ENCODE results near the gene SYNE2.

SYNE2 gene

GRCh38 chr14:64184103-64184729 lies 331.4 kb downstream of the SYNE2 start:
- TF ChIP-seq, protein P1, sequence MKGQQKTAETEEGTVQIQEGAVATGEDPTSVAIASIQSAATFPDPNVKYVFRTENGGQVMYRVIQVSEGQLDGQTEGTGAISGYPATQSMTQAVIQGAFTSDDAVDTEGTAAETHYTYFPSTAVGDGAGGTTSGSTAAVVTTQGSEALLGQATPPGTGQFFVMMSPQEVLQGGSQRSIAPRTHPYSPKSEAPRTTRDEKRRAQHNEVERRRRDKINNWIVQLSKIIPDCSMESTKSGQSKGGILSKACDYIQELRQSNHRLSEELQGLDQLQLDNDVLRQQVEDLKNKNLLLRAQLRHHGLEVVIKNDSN (IDR thresholded peaks at IDR 0.05): no peak
- TF ChIP-seq TEAD4 (IDR thresholded peaks at IDR 0.05) (no peak), REST (IDR thresholded peaks at IDR 0.05; ENCODE audit: low read depth) (no peak), RAD21 (IDR thresholded peaks at IDR 0.05; ENCODE audit: low read depth) (no peak), YY1 (IDR thresholded peaks at IDR 0.05; ENCODE audit: low read depth) (no peak), MAX (IDR thresholded peaks at IDR 0.05) (no peak), CREB1 (IDR thresholded peaks at IDR 0.05; ENCODE audit: low read depth) (no peak), ZBTB7A (IDR thresholded peaks at IDR 0.05; ENCODE audit: low read depth) (no peak), TAF1 (IDR thresholded peaks at IDR 0.05; ENCODE audit: low read depth) (no peak), FOXM1 (IDR thresholded peaks at IDR 0.05; ENCODE audit: borderline replicate concordance, low read depth) (no peak), NFIC (IDR thresholded peaks at IDR 0.05) (no peak), CEBPB (IDR thresholded peaks at IDR 0.05) (no peak), EP300 (IDR thresholded peaks at IDR 0.05; ENCODE audit: borderline replicate concordance) (no peak), EGR1 (IDR thresholded peaks at IDR 0.05) (no peak), TCF12 (IDR thresholded peaks at IDR 0.05; ENCODE audit: low read depth) (no peak)

DNA sequence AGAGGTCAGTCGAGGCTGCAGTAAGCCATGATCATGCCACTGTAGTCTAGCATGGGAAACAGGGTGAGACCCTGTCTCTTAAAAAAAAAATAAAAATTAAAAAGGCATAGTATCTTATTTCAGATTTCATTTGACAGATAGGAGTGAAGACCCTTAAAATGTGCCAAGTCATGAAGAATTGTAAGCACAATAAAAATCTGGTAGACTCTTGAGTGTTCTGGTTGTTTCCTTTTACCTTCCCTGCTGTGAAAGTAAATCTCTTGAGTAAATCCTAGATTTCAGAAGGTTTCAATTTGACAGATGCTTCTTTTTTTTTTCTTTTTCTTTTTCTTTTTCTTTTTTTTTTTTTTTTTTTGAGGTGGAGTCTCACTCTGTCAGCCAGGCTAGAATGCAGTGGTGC lies 332.4 kb downstream of the SYNE2 start:
- TF ChIP-seq TCF12 (IDR thresholded peaks at IDR 0.05; ENCODE audit: low read depth): no peak

DNA sequence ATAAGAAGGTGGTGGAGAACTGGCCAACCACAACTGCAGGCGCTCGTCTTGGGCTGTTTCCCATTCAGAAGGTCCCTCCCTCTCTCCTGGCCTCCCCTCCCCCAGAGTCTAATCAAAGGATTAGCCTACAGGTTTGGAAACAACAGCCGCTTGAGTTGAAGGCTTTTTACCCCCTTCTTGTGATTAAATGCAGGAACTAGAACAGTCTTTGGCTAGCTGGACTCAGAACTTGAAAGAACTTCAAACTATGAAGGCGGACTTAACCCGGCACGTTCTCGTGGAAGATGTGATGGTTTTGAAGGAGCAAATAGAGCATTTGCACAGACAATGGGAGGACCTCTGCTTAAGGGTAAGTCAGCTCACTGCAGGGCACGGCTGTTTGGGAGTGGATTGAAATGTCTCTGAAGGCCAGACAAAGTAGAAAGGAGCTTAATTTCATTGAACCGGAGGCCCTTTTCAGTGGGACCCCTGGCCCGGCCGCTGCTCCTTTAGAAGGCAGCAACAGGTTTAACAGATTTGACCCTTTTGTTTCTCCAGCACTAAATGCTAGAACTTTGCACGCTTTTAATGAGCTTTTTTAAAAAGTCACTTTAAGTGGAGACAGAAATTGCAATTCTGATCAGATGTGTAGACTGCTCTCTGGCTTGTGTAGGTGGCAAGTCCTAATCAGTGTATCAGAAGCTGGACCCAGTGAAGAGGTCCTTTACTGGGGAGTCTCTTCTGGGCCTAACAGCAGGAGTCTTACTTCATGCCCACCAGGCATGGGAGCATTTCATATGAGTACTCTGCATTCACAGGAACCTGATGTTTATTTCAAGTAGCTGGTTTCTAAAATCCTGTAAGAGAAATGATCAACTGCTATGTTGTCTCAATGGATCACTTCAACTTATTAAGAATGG lies 333.7 kb downstream of the SYNE2 start:
- TF ChIP-seq NFIC (IDR thresholded peaks at IDR 0.05): no peak
- no peak for TF ChIP-seq TCF12 (IDR thresholded peaks at IDR 0.05; ENCODE audit: low read depth)

DNA sequence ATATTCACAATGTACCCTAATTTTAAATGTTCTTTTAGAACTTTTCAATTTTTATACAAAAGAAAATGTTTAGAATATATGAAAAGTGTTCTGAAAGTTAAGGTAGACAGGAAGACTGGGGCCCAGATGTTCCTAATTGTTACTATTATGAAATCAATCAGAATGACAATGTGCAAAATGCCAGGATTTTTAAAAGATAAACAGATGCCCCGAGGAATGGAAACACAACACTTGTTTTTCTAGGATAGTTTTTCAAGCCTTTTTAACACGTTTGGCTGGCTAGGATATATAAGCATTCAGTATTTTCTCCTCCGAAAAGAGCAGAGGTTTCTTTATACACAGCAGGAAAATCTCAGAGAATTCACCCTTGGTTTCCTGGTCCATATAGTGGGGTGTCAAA lies 334.5 kb downstream of the SYNE2 start:
- TF ChIP-seq EP300 (IDR thresholded peaks at IDR 0.05; ENCODE audit: borderline replicate concordance) (no peak), NFIC (IDR thresholded peaks at IDR 0.05) (no peak), RAD21 (IDR thresholded peaks at IDR 0.05; ENCODE audit: low read depth) (no peak), FOXM1 (IDR thresholded peaks at IDR 0.05; ENCODE audit: borderline replicate concordance, low read depth) (no peak), CEBPB (IDR thresholded peaks at IDR 0.05) (no peak), EGR1 (IDR thresholded peaks at IDR 0.05) (no peak), TAF1 (IDR thresholded peaks at IDR 0.05; ENCODE audit: low read depth) (no peak)

DNA sequence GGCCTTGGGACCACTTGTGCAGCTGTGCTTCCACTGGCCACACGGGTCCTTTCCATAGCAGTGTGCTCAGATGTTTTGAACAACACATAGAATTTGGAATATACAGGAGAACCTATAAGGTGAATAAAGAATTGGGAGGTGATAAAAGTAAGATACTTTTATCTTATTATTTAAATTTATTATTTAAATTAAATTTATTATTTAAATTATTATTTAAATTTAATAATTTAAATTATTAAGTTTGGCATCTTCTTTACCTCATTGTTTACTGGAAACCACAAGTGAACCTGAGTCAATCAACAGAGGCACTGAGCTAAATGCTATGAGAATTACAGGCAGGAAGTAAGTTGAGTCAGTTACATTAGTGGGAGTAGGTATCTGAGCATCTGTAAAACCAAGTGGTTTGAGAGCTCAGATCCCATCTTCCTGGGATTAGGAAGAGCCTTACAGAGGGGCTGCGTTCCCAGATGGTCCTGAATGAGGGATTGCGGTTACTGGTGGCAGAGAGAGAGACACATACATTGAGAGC lies 338.2 kb downstream of the SYNE2 start:
- TF ChIP-seq CREB1 (IDR thresholded peaks at IDR 0.05; ENCODE audit: low read depth) (no peak), TAF1 (IDR thresholded peaks at IDR 0.05; ENCODE audit: low read depth) (no peak), CEBPB (IDR thresholded peaks at IDR 0.05) (no peak), YY1 (IDR thresholded peaks at IDR 0.05; ENCODE audit: low read depth) (no peak)
- TF ChIP-seq, protein P1 (IDR thresholded peaks at IDR 0.05): no peak

DNA sequence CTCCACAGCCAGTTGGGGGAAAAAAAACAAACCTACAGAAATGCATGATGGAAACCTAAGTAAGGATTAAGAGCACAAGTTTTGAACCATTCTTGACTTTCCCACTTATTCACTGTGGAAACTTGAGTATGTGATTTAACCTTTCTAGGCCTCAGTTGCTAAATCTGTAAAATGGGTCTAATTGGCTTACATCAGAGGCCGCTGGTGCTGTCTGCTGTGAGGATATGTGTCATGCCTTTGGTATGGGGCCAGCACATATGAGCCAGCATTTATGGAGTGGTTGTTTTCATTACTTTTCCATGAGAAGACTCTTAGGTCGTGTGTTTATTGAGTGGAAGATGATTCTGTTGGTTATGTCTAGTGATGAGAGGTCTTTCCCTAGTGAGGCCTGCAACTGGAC lies 339.0 kb downstream of the SYNE2 start:
- TF ChIP-seq YY1 (IDR thresholded peaks at IDR 0.05; ENCODE audit: low read depth) (no peak), NFIC (IDR thresholded peaks at IDR 0.05) (no peak), CREB1 (IDR thresholded peaks at IDR 0.05; ENCODE audit: low read depth) (no peak), EGR1 (IDR thresholded peaks at IDR 0.05) (no peak), TCF12 (IDR thresholded peaks at IDR 0.05; ENCODE audit: low read depth) (no peak), MAX (IDR thresholded peaks at IDR 0.05) (no peak), TAF1 (IDR thresholded peaks at IDR 0.05; ENCODE audit: low read depth) (no peak), RAD21 (IDR thresholded peaks at IDR 0.05; ENCODE audit: low read depth) (no peak), FOXM1 (IDR thresholded peaks at IDR 0.05; ENCODE audit: borderline replicate concordance, low read depth) (no peak), EP300 (IDR thresholded peaks at IDR 0.05; ENCODE audit: borderline replicate concordance) (no peak), REST (IDR thresholded peaks at IDR 0.05; ENCODE audit: low read depth) (no peak), TEAD4 (IDR thresholded peaks at IDR 0.05) (no peak), CEBPB (IDR thresholded peaks at IDR 0.05) (no peak), ZBTB7A (IDR thresholded peaks at IDR 0.05; ENCODE audit: low read depth) (no peak)
- TF ChIP-seq, protein P1 (IDR thresholded peaks at IDR 0.05): no peak

All from Ishikawa (cell line).